ENCODE results near the gene INPP5D. TPM values are rescaled to one million over a fixed set of nuclear protein-coding genes. Genes with fewer than 3 reads are reported as not detected.

Gene INPP5D
- polyA plus RNA-seq, 10 donors, result 4.7 to 9.5 (median 7.2) TPM

Other genes with a start within 250 kb of the INPP5D start
- gene SNORC, start 190.1 kb upstream of the INPP5D start, polyA plus RNA-seq (ENCODE audit: insufficient read length in 10 of 10), result 1 to 10 TPM in 8 of 10 donors, under 1 TPM in 2; 0.47 to 3.0 (median 1.6) TPM
- 1 to 10 TPM; 1.2 to 5.1 (median 2.0) TPM for gene NGEF, start 47.1 kb upstream of the INPP5D start, polyA plus RNA-seq (ENCODE audit: insufficient read length in 10 of 10)
- not detected for gene NEU2, start 27.7 kb upstream of the INPP5D start, polyA plus RNA-seq (ENCODE audit: insufficient read length in 10 of 10)
- gene ATG16L1, start 191.3 kb downstream of the INPP5D start, polyA plus RNA-seq (ENCODE audit: insufficient read length in 10 of 10), result 10 to 100 TPM; 13.8 to 19.5 (median 16.5) TPM
- under 1 TPM; 0.04 to 0.20 (median 0.13) TPM for gene SAG, start 247.5 kb downstream of the INPP5D start, polyA plus RNA-seq (ENCODE audit: insufficient read length in 10 of 10)